UCSD-AML1 (cell line): ENCODE data around the gene TAS2R41.
"Not testable (repeated sequence)": the region's sequence is repeated elsewhere in the genome, so short reads cannot be mapped to it uniquely, and the experiment has no call there.

Source experiments
- DNase-seq: peaks from one replicate; lab custom pipeline; 2025; ENCODE audit not compliant: unreplicated experiment; lab: John Stamatoyannopoulos, UW

TAS2R41 gene

GRCh38 chr7:143514995-143515735 is 37.5 kb downstream of the TAS2R41 start:
- DNase-seq, result no peak

GRCh38 chr7:143516981-143517380 is 39.3 kb downstream of the TAS2R41 start:
- DNase-seq, result no peak

GRCh38 chr7:143518521-143518920 is 40.8 kb downstream of the TAS2R41 start:
- DNase-seq, result no peak

- DNase-seq, result no peak
Measured at GRCh38 chr7:143518941-143519340, 41.3 kb downstream of the TAS2R41 start.

- peak; percentile 12 for DNase-seq
Measured at GRCh38 chr7:143519411-143520131, 41.9 kb downstream of the TAS2R41 start.

- not testable (repeated sequence) for DNase-seq
Measured at GRCh38 chr7:143522309-143522916, 44.7 kb downstream of the TAS2R41 start.
